ENCODE results near the gene DHRS13.

The DHRS13 gene

DNA sequence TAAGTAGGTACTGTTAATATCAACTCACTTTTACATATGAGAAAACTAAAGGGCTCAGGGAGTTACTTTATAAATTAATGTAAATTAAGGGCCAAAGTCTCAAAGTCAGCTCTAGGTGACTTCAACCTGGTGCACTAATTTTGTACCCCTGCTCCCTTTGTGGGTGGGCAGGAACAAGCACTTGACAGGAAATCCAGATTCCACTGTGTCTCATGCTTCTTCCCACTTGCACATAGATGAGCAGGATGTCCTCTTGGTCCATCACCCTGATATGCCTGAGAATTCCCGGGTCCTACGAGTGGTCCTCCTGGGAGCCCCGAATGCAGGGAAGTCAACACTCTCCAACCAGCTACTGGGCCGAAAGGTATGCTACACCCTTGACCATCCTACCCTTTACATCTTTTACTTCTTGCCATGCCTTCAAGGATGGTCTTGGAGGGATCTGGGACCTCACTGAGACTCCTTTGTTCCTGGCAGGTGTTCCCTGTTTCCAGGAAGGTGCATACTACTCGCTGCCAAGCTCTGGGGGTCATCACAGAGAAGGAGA lies 46.8 kb downstream of the DHRS13 start:
- DNase-seq = no peak

DNA sequence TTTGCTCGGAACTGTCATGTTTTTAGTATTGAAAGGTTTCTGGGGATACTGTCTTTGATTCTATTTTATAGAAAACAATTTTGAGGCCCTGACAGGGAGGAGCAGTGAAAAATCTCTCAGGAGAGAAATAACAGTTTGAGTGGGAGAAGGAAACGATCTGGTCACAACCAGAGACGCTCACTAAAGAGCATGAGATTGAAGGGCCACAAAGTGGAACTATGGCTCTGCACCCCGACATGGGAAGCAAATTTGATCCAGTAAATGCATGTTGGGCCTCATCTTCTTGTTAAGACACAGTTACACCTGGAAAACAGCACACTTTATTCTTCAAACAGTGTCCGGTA lies 47.6 kb downstream of the DHRS13 start:
- no peak for DNase-seq

DNA sequence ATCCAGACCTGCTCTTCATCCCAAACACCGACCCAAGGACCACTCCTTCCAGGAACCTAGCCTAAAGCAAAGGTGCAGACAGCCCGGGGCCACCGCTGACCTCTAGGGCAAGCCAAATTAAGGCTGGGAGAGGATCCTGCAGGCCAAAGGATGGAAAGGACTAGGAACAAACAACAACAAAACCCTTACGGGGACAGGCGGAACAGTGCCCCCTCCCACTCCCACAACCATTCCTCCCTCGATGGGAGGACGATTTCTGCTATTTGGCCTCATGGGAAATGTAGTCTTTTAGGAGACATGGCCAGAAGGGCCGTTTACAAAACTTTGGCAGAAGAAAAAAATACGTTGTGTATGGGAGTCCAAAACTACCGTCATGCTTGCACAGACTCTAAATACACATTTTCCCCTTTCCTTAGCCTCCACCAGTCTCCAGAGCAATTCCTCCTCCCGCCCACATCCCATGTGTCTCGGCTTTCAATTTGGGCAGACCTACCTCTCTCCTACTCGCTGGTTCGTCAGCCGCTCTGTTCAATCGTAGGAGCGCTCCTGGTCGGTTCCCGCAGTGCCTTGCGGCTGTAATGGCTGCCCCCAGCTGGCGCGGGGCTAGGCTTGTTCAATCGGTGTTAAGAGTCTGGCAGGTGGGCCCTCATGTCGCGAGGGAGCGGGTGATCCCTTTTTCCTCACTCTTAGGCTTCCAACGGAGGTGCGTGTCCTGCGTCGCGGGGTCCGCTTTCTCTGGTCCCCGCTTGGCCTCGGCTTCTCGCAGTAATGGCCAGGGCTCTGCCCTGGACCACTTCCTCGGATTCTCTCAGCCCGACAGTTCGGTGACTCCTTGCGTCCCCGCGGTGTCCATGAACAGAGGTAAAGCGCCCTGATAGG lies 48.2 kb downstream of the DHRS13 start, which contains the start of gene ERAL1:
Gene ERAL1 (plus strand): TSS at position 560 of the 879 bp plus-strand sequence. CDS start 19 bp downstream, at position 579.
- DNase-seq = peak; percentile 88

DNA sequence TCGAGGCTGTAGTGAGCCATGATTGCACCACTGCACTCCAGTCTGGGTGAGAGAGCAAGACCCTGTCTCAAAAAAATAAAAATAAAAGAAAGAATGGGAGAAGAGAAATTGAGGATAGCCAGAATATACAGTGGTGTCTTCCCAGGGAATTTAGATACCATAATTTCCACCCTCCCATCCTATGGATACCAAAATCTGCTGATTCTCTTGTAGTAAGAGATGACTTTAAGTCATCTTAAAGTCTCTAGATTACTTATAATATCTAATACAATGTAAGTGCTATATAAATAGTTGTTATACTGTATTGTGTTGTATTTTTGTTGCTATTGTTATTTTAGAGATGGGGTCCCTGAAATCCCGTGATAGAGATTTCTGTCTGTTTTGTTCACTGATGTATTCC lies 49.6 kb downstream of the DHRS13 start:
- DNase-seq = no peak

DNA sequence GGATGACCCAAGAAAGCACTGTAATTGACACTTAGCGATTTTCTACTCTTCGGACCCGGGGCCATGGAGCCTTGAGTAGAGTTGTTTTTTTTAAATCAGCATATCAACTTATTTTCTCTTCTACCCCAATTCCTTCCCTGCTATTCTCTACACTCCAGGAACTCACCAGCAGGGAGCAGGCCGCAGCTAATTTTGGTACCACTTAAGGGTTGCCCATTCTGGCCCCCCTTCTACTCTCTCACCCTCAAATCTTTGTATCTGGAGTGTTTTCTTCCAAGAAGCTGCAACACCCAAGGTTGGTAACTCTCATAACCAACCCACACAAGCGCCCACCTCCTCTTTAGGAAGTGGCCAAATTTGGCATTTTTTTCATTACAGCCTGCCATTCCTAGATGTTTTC lies 53.6 kb downstream of the DHRS13 start:
- peak; percentile 15 for DNase-seq

DNA sequence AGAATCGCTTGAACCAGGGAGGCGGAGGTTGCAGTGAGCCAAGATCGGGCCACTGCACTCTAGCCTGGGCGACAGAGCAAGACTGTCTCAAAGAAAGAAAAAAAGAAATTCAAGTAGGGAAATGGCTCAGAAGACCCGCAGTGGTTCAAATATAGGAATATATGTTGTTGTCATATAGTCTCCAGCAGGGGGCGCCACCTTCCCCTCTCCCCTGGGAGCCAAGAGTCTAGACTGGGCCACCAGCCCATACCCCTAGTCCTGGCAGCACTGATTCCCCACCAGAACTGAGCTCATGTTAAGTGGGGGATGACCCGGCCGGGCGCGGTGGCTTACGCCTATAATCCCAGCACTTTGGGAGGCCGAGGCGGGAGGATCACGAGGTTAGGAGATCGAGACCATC lies 54.2 kb downstream of the DHRS13 start:
- peak; percentile 31 for DNase-seq

All from NCI-H1694 treated with DMSO at 0.1 percent for 48 hours (cell line).